GM10248 (cell line): ENCODE measurements around the gene KITLG.

Source experiments
- CTCF ChIA-PET: fragments of 300-600 bp; sonication (Branson Sonifier 250); formaldehyde crosslinking; extraction: SDS; loops from one replicate; lab custom pipeline; 2021; ENCODE audit warnings: antibody characterized with exemption; lab: Yijun Ruan, JAX
- POLR2A ChIA-PET: fragments of 350-650 bp; sonication (Branson Sonifier 250); formaldehyde crosslinking; extraction: SDS; loops from one replicate; lab custom pipeline; 2020; ENCODE audit warnings: antibody characterized with exemption; lab: Yijun Ruan, JAX
- DNase-seq: peaks from one replicate; pipeline ENCODE4 v3.0.0; 2012; ENCODE audit errors: extremely low spot score
- CTCF ChIP-seq: IDR thresholded peaks from 2 replicates; pipeline ENCODE4 v1.5.1; 2012; ENCODE audit warnings: mild to moderate bottlenecking, low read depth; ENCODE audit errors: extremely low read depth, missing control alignments, control extremely low read depth

KITLG gene

GRCh38 chr12:88530868-88531267 lies 49.4 kb downstream of the KITLG start:
- no peak for DNase-seq
- ChIA-PET CTCF (no interaction called here), POLR2A (no interaction called here)
- TF ChIP-seq CTCF = no peak

- POLR2A ChIA-PET = no interaction called here
- no peak for TF ChIP-seq CTCF
- no peak for DNase-seq
- CTCF ChIA-PET = interaction anchor here (1.2 to 1.9 kb wide), 2 partner anchors 10 to 24 kb away, joined by 3 to 4 read pairs; no protein-coding TSS in a partner anchor
Observed at GRCh38 chr12:88529531-88530488, 50.5 kb downstream of the KITLG start.

- CTCF ChIA-PET = no interaction called here
- no peak for DNase-seq
- TF ChIP-seq CTCF = no peak
- POLR2A ChIA-PET = no interaction called here
Observed at GRCh38 chr12:88522961-88523360, 57.3 kb downstream of the KITLG start.

GRCh38 chr12:88520436-88520820 lies 59.8 kb downstream of the KITLG start:
- ChIA-PET POLR2A (no interaction called here), CTCF (no interaction called here)
- TF ChIP-seq CTCF = no peak
- no peak for DNase-seq

- CTCF ChIA-PET = interaction anchor here (0.8 kb wide), 1 partner anchor 9 kb away, joined by 4 read pairs; no protein-coding TSS in a partner anchor
Observed at GRCh38 chr12:88519802-88520435, 60.4 kb downstream of the KITLG start.

More at GRCh38 chr12:88519802-88520435, 60.4 kb downstream of the KITLG start:
- no peak for TF ChIP-seq CTCF
- DNase-seq = no peak
- POLR2A ChIA-PET = no interaction called here
